GM21737 (cell line): ENCODE results near the gene RTBDN.

ENCODE experiments used
- ATAC-seq: cut with Tn5 transposase; IDR thresholded peaks from one replicate; pipeline ENCODE4 v1.9.1; 2021; ENCODE audit warnings: mild to moderate bottlenecking, moderate library complexity; ENCODE audit not compliant: unreplicated experiment

RTBDN gene

DNA sequence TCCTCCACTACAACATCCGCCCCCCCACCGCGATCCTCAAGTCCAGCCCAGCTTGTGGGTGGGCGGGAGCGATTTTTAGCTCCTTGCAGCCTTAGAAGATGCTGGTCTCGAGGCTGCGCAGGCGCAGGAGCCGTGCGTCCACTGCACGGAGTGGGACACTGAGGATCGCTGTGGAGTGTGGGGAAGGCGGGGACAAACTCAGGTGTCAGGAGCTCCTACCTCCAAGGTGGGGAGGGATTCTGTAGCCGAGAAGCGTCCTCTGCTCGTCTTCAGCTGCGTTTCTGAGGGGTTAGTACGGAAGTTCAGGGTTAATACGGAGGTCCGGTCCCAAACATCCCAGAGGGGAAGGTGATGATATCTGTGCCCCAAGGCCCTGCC lies at the start of gene RTBDN:
Gene RTBDN, minus strand, starts transcription at position 14 of the 378 bp plus-strand sequence. CDS start 4,600 bp downstream, outside the sequence.
- no peak for ATAC-seq

DNA sequence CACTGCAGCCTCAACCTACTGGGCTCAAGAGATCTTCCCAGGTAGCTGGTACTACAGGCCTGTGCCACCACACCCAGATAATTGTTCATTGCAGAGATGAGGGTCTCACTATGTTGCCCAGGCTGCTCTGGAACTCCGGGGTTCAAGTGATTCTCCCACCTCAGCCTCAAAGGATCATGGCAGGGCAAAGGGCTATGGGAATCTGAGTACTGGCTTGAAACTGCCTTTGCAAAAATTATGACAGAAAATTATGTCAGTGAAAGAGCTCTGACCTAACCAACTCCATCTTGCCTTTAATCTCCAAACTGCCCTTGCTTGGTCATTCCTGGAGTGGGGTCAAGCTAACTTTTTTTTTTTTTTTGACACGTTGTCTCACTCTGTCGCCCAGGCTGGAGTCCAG lies 48.2 kb upstream of the RTBDN start:
- ATAC-seq, result no peak

DNA sequence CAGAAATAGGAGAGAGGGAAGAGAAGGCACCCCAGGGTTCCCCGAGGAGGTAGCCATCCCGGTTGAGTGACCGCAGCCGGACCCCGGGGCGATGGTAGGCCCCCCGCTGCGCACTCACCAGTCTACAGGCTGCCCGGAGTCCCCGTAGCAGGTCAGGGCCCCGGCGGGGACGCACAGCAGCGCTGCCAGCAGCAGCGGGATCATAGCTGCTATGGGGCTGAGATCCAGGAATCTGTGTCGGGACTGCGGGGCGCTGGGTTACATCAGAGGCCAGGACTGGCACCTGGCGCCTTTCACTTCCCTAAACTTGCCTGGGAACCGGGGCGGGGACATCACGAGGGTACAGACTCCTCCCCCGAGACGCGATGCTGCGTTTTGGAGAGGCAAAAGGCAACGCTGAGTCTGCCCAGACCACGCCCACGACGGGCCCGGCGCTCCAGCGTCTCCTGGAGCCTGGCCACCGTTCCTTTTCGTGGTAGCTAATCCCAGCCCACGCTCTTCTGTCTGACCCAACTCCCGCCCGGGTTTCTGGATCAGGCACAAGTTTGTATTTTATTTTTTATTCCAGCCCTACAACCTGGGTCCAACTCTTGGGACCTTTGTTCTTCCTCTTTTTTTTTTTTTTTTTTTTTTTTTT lies 46.9 kb upstream of the RTBDN start, which contains the start of gene DNASE2:
Gene DNASE2, minus strand, starts transcription at position 278 of the 637 bp plus-strand sequence. Its CDS starts 74 bp downstream, at position 204.
- ATAC-seq, result peak; percentile 77

DNA sequence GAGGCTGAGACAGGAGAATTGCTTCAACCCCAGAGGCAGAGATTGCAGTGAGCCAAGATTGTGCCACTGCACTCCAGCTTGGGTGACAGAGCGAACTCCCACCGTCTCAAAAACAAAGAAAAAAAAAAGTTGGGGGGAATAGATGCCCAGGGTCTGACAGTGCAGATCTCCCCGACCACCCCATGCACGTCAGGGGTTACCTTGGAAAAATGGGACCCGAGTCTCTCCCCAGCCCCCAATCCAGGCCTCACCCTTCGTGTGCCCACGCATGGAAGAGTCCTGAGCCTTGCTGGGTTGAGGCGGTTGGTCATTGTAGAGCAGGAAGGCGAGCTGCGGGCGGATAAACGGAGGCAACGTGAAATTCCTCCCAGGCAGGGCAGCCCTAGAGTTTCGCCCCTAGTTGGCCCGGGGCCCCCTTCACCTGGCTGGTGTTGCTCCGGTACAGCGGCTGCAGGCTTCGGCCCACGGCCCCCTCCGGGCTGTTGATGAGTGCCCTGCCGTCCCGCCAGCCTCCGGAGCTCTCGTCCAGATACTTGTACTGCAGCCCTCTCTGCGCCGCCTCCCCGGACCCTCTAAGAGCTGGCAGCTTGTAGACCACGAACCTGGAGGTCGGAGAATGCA lies 46.3 kb upstream of the RTBDN start:
- ATAC-seq, result peak; percentile 18

DNA sequence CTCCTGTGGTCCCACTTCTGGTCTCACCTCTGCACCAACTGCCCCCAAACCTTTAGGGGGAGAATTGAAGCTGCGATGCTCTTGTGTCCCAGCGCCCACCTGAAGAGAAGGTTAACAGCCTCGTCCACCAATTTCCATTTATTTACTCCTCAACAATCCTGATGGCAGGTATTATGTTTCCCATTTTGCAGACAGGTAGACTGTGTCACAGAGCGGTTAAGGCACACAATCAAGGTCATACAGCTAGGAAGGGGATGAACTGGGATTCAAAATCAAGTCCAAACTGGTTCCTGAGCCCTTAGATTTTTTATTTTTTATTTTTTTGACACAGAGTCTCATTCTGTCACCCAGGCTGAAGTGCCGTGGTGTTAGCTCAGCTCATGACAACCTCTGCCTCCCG lies 40.7 kb upstream of the RTBDN start:
- ATAC-seq, result no peak

DNA sequence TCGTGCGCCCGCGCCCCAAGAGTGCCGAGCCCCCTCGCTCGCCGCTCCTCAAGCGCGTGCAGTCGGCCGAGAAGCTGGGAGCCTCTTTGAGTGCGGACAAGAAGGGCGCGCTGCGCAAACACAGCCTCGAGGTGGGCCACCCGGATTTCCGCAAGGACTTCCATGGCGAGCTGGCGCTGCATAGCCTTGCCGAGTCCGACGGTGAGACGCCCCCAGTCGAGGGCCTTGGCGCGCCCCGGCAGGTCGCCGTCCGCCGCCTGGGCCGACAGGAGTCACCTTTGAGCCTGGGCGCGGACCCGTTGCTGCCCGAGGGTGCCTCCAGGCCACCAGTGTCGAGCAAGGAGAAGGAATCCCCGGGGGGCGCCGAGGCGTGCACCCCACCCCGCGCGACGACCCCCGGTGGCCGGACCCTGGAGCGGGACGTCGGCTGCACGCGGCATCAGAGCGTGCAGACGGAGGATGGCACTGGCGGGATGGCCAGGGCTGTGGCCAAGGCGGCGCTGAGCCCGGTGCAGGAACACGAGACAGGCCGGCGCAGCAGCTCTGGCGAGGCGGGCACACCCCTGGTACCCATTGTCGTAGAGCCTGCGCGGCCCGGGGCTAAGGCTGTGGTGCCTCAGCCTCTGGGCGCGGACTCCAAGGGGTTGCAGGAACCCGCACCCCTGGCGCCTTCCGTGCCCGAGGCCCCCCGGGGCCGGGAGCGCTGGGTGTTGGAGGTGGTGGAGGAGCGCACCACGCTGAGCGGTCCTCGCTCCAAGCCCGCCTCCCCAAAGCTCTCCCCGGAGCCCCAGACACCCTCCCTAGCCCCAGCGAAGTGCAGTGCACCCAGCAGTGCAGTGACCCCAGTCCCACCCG lies 39.7 kb upstream of the RTBDN start:
- no peak for ATAC-seq

DNA sequence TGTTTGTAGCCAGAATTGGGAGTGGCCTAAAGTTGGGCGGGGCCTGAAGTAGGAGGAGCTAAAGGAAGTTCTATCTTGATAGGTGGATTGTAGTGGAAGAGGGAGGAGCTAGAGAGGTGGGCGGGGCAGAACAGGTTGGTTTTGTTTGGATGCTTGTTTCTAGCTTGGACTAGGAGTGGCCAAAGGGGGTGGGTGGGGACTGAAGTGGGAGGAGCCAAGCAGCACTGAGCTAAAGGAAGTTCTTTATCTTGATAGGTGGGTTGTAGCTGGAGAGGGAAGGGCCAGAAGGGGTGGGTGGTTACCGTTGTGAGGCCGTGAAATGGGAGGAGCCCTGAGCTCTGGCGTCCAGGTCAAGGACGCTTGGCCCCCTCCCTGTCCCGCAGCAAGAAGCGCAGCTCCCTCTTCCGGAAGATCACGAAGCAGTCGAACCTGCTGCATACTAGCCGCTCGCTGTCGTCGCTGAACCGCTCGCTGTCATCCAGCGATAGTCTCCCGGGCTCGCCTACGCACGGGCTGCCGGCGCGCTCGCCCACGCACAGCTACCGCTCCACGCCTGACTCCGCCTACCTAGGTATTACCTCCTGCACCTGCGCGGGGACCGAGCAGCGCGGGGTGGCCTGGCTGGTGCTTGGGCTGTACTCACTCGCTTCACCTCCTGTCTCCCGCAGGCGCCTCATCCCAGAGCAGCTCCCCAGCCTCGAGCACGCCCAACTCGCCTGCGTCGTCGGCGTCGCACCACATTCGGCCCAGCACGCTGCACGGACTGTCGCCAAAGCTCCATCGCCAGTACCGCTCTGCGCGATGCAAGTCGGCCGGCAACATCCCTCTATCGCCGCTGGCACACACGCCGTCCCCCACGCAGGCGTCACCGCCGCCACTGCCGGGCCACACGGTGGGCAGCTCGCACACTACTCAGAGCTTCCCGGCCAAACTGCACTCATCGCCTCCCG lies 38.8 kb upstream of the RTBDN start:
- ATAC-seq, result no peak

DNA sequence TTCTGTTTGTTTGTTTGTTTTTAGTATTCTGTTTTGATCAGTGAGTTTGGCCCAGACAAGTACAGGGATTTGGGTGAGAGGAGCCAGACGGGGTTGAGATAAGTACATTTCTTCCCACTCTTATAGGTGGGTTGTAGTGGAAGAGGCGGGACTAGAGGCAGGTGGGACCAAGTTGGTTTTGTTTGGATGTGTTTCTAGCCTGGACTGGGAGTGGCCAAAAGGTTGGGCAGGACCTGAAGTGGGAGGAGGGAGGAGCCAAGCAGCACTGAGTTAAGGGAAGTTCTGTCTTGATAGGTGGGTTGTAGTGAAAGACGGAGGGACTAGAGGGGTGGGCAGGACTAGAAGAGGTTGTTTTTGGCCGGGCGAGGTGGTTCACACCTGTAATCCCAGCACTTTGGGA lies 37.9 kb upstream of the RTBDN start:
- ATAC-seq, result no peak

DNA sequence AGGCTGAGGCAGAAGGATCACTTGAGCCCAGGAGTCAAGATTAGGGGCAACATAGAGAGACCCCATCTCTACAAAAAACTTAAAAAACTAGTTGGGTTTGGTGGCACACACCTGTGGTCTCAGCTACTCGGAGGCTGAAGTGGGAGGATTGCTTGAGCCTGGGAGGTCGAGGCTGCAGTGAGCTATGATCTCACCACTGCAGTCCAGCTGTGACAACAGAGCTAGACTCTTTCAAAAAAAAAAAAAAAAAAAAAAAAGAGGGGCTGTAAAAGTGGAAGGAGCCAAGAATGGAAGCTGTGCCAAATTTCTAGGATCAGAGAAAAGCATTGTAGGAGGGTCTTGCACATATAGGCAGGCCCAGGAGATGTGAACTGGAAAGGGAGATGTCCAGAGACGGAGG lies 37.3 kb upstream of the RTBDN start:
- ATAC-seq, result no peak

DNA sequence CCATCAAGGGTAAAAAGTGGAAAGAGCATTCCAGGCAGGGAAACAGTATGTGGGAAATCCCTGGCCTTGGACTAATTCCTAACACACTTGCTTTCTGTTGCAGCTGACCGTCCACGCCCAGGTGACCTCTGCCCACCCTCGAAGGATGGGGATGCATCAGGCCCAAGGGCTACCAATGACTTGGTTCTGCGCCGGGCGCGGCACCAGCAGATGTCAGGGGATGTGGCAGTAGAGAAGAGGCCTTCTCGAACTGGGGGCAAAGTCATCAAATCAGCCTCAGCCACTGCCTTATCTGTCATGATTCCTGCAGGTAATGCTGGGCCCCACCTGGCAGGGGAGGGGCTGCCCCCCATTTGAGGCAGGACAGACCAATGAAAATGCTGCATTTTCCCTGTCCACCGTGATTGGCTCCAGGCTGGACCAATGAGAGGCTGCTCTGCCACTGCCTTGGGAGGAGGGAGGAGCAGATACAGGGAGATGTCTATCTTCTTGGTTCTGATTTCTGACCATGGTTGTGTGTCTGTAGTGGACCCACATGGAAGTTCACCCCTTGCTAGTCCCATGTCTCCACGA lies 34.2 kb upstream of the RTBDN start:
- ATAC-seq, result no peak

DNA sequence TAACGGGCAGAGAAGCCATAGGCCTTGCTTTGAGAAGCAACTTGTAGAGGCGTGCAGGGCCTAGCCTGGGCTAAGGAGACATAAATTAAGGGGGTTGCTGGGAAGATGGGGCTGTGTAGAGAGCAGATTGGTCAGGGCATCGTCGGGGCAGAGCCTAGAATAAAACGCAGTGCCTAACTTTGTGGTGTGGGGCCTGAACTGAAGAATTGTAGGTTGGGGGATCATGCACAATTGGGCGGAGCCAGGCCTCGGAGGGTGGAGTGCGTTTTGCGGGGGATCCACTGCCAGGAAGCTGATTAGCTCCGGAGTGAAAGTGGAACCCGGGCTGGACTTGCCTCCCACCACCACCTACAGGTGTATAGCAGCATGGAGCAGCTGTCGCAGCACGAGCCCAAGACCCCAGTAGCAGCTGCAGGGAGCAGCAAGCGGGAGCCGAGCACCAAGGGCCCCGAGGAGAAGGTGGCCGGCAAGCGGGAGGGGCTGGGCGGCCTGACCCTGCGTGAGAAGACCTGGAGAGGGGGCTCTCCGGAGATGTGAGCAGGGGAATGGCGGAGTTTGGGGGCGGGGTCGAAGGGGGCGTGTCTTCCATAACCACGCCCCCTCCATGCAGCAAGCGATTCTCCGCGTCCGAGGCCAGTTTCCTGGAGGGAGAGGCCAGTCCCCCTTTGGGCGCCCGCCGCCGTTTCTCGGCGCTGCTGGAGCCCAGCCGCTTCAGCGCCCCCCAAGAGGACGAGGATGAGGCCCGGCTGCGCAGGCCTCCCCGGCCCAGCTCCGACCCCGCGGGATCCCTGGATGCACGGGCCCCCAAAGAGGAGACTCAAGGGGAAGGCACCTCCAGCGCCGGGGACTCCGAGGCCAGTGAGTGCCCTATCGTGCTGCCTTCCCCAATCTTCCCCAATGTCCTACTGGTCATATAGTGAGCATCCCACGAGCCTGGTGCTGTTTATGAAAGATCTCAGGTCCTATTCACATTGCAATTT lies 33.0 kb upstream of the RTBDN start:
- no peak for ATAC-seq

DNA sequence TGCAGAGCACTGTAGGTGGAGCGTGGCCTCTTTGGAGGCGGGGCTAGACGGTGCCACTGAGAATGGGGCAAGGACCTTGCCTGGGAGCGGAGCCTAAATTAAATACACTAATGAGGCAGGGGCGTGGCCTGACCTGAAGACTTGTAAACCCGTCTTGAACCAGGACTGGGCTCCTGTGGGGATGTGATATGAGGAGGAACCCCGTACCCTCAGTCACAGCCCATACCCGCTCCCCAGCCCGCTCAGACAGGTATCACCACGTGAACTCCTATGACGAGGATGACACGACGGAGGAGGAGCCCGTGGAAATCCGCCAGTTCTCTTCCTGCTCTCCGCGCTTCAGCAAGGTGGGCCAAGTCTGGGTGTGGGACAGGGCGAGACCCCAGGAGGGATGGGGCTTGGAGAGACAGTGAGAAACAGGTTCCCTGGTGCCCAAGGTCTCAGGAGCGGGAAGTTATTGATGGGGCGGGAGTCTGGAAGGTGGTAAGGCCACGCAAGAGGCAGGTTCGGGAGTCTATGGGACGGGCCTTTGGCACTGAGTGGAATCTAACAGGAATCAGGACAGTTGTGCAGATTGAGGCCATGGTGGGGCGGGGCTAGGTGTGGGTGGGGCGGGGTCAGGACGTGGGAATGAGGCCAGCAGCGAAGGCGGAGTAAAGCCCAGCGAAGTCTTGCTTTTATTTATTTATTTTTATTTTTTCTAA lies 32.2 kb upstream of the RTBDN start:
- ATAC-seq, result no peak

DNA sequence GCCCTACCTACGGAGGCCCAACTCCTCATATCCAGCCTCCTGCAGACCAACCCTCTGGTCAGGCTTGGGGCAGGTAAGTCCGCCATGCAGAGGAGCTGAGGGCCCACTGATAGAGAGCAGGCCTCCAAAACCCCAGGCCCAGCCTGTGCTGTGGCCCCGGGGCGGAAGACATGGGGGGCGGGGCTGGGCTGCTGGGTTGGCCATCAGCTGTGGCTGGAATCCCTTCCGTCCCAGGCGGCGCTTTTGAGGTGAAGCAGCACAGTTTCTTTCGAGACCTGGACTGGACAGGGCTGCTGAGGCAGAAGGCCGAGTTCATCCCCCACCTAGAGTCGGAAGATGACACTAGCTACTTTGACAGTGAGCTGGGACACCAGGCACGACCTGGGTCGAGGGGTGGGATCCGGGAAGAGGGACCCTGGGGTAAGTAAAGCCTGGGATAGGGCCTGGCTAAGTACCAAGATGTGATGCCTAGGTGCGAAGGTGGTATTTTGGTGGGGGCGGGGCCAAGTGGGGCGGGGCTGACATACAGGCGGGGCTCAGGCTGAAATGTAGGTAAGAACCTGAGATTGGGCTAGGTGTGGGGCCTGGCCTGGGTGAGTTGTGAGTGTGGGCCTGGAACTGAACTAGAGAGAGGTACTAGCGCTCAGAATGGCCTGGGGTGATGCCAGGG lies 31.5 kb upstream of the RTBDN start:
- ATAC-seq, result no peak

DNA sequence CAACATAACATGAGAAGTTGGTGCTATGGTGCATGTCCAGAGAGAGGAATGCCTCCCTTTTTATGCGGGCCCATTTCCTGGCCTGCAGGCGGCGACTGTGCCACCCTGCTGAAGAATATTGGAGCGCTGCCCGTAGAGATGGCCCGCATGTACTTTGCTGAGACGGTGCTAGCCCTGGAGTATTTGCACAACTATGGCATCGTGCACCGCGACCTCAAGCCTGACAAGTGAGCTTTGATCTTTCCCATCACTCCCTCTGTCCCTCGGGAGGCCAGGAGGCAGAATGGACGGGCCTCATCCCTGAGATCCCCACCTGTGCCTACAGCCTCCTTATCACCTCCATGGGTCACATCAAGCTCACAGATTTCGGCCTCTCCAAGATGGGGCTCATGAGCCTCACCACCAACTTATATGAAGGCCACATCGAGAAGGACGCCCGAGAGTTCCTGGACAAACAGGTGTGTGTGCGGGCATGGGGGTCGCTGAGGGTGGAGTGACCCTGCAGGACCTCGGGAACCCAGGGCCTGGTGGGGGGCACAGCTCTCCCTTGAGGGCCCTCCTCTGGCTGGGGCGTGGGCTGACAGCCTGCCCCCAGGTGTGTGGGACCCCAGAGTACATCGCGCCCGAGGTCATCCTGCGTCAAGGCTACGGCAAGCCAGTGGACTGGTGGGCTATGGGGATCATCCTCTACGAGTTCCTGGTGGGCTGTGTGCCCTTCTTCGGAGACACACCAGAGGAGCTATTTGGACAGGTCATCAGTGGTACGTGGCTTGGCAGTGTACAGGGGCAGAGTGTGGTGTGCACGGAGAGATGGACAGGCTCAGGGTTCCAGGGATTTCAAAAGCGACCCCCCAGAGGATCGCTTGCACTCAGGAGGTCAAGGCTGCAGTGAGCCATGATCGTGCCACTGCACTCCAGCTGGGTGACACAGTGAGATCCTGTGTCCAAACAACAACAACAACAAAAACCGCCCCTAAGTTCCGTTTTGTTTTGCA lies 30.6 kb upstream of the RTBDN start:
- ATAC-seq, result no peak

DNA sequence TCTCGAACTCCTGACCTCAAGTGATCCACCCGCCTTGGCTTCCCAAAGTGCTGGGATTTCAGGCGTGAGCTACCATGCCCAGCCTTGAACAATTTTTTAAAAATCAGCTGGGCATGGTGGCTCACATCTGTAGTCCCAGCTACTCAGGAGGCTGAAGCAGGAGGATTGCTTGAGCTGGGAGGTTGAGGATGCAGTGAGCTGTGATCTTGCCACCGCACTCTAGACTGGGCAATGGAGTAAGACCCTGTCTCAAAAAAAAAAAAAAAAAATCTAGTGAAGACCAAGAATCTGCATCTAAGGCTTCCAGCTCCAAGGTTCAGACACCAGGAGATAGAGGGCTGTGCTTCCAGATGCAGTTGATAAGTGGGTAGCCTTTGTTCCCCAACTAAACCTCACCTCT lies 29.8 kb upstream of the RTBDN start:
- no peak for ATAC-seq

DNA sequence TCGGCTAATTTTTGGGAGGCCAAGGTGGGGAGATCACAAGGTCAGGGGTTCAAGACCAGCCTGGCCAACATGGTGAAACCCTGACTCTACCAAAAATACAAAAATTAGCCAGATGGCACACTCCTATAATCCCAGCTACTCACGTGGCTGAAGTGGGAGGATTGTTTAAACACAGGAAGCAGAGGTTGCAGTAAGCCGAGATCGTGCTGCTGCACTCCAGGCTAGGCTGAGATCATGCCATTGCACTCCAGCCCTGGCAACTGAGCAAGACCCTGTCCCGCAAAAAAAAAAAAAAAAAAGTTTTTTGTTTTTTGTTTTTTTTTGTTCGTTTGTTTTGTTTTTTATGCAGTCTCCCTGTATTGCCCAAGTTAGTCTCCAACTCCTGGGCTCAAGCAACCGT lies 25.2 kb upstream of the RTBDN start:
- no peak for ATAC-seq
